Activated B cell treated with CpG ODN at 0.5 μM for 24 hours (primary cell): ENCODE data around the gene USP20. TPM values are rescaled to one million over a fixed set of nuclear protein-coding genes. Genes with fewer than 3 reads are reported as not detected.

Experiments used
- ATAC-seq: fragments of 200-7000 bp; cut with Tn5 transposase; one replicate; pipeline ENCODE4 v1.10.0; 2021; ENCODE audit warnings: low read depth, mild to moderate bottlenecking, moderate library complexity
- CTCF ChIA-PET: fragments of 350-600 bp; sonication (Branson Sonifier 250); formaldehyde crosslinking; loops from one replicate; lab custom pipeline; 2021; ENCODE audit warnings: antibody characterized with exemption; lab: Charles Lee
- POLR2A ChIA-PET: fragments of 350-600 bp; sonication (Branson Sonifier 250); formaldehyde crosslinking; loops from one replicate; lab custom pipeline; 2021; ENCODE audit warnings: antibody characterized with exemption; lab: Charles Lee
- DNase-seq: peaks from one replicate; pipeline ENCODE4 v3.0.0; 2022
- H3K27ac Mint-ChIP-seq: one replicate; pipeline ENCODE4 v1.8.0; 2020; ENCODE audit warnings: mixed read lengths
- H3K27me3 Mint-ChIP-seq: one replicate; pipeline ENCODE4 v1.8.0; 2021; ENCODE audit warnings: mixed read lengths
- H3K36me3 Mint-ChIP-seq: one replicate; pipeline ENCODE4 v1.8.0; 2021; ENCODE audit warnings: low read depth, mixed read lengths
- H3K4me1 Mint-ChIP-seq: one replicate; pipeline ENCODE4 v1.8.0; 2021; ENCODE audit warnings: mixed read lengths
- H3K4me3 Mint-ChIP-seq: one replicate; pipeline ENCODE4 v1.8.0; 2020; ENCODE audit warnings: mild to moderate bottlenecking, mixed read lengths
- H3K9me3 Mint-ChIP-seq: one replicate; pipeline ENCODE4 v1.8.0; 2020; ENCODE audit warnings: mixed read lengths
- CTCF ChIP-seq: fragments of 200-600 bp; IDR thresholded peaks from one replicate; pipeline ENCODE4 v1.8.0; 2022; ENCODE audit warnings: antibody characterized with exemption, mild to moderate bottlenecking
- intact Hi-C: fragments of 100-400 bp; cut with micrococcal nuclease; formaldehyde crosslinking; loops from one replicate; pipeline ENCODE4 v1.15.1; 2024
- total RNA-seq: library from RNA; stranded (reverse); gene quantifications from 2 replicates; pipeline ENCODE4 v1.2.3, GENCODE V29; 2022

The USP20 gene
- total RNA-seq, 1 donor from 2014 or later: 31.6 TPM

GRCh38 chr9:129867136-129868022 is 32.1 kb downstream of the USP20 start:
- H3K4me3 Mint-ChIP-seq: no peak overlapping the region
- ChIA-PET CTCF (no interaction called here), POLR2A (interaction anchor here (2.8 kb wide), 1 partner anchor 17 kb away, joined by 9 read pairs; no protein-coding TSS in a partner anchor)
- no peak overlapping the region for H3K27ac Mint-ChIP-seq
- H3K36me3 Mint-ChIP-seq: peaks cover 37% of the 10 kb centered on the region
- no peak for TF ChIP-seq CTCF
- peaks cover 24% of the 10 kb centered on the region for H3K4me1 Mint-ChIP-seq
- no peak for DNase-seq
- no peaks in the 10 kb centered on the region for H3K27me3 Mint-ChIP-seq
- no peak for ATAC-seq
- no peaks in the 10 kb centered on the region for H3K9me3 Mint-ChIP-seq
- intact Hi-C loops: no loop called here

GRCh38 chr9:129868023-129868871 is 33.0 kb downstream of the USP20 start:
- Mint-ChIP-seq H3K4me3 (no peak overlapping the region), H3K36me3 (peaks cover 34% of the 10 kb centered on the region), H3K27me3 (no peaks in the 10 kb centered on the region), H3K9me3 (no peaks in the 10 kb centered on the region), H3K27ac (no peak overlapping the region), H3K4me1 (peaks cover 22% of the 10 kb centered on the region)
- ChIA-PET POLR2A (interaction anchor here (2.8 kb wide), 1 partner anchor 16 kb away, joined by 9 read pairs; no protein-coding TSS in a partner anchor), CTCF (no interaction called here)
- no peak for DNase-seq
- no peak for ATAC-seq
- no peak for TF ChIP-seq CTCF
- intact Hi-C loops: no loop called here

DNA sequence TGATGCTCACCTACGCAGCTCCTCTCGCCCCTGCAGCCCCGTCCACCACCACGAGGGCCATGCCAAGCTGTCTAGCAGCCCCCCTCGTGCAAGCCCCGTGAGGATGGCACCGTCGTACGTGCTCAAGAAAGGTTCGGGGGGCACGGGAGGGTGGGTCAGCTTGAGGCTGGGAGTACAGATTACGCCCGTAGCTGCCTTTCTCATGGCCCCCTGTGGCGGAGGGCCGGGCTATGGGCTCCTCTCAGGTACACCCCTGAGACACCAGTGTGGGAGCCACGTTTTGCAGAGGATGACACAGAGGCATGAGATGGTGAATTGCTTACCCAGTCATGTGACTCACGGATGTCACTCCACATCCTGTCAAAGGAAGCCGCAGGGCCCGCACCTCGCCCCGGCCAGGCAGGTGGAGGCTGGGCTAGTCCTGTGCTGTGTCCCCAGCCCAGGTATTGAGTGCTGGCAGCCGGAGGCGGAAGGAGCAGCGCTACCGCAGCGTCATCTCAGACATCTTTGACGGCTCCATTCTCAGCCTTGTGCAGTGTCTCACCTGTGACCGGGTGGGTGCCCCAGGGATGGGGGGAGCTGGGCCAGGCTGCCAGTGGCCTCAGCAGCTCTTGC is 33.7 kb downstream of the USP20 start:
- Mint-ChIP-seq H3K4me3 (no peak overlapping the region), H3K36me3 (peaks cover 36% of the 10 kb centered on the region), H3K4me1 (peaks cover 22% of the 10 kb centered on the region), H3K27me3 (no peaks in the 10 kb centered on the region), H3K9me3 (no peaks in the 10 kb centered on the region), H3K27ac (no peak overlapping the region)
- ChIA-PET CTCF (no interaction called here), POLR2A (interaction anchor here (2.8 kb wide), 1 partner anchor 15 kb away, joined by 9 read pairs; no protein-coding TSS in a partner anchor)
- TF ChIP-seq CTCF: no peak
- DNase-seq: no peak
- intact Hi-C loops: no loop called here
- ATAC-seq: peak; percentile 76

GRCh38 chr9:129869585-129870501 is 34.6 kb downstream of the USP20 start:
- no peaks in the 10 kb centered on the region for H3K9me3 Mint-ChIP-seq
- no peak for ATAC-seq
- no peak for DNase-seq
- H3K27me3 Mint-ChIP-seq: no peaks in the 10 kb centered on the region
- intact Hi-C loops: no loop called here
- H3K4me1 Mint-ChIP-seq: peaks cover 22% of the 10 kb centered on the region
- CTCF ChIA-PET: no interaction called here
- no peak for TF ChIP-seq CTCF
- POLR2A ChIA-PET: interaction anchor here (2.8 kb wide), 1 partner anchor 14 kb away, joined by 9 read pairs; no protein-coding TSS in a partner anchor
- peak overlapping the region; percentile 50 for H3K27ac Mint-ChIP-seq
- peaks cover 41% of the 10 kb centered on the region for H3K36me3 Mint-ChIP-seq
- no peak overlapping the region for H3K4me3 Mint-ChIP-seq
